AG04450 (cell line): ENCODE data around the gene SLC23A2. TPM values are rescaled to one million over a fixed set of nuclear protein-coding genes. Genes with fewer than 3 reads are reported as not detected.

Experiments used
- CTCF ChIA-PET: fragments of 300-600, 350-600 bp; formaldehyde crosslinking; extraction: SDS; loops from one replicate; lab custom pipeline; 2022; ENCODE audit warnings: antibody characterized with exemption, inconsistent platforms; lab: Charles Lee
- POLR2A ChIA-PET: fragments of 350-600 bp; formaldehyde crosslinking; extraction: SDS; loops from one replicate; lab custom pipeline; 2021; ENCODE audit warnings: antibody characterized with exemption, inconsistent platforms; lab: Yijun Ruan, JAX
- DNase-seq: peaks from one replicate; pipeline ENCODE4 v3.0.0-alpha.2; 2011; ENCODE audit warnings: low read depth, low spot score
- H3K27ac ChIP-seq: one replicate; pipeline ENCODE4 v1.5.1; 2012; ENCODE audit warnings: low read depth, low read length, control low read depth
- H3K27me3 ChIP-seq: one replicate; pipeline ENCODE4 v1.6.0; 2012; ENCODE audit warnings: low read length; ENCODE audit not compliant: control insufficient read depth, insufficient read depth
- H3K4me3 ChIP-seq: 2 replicates; pipeline ENCODE4 v1.5.1; 2011; ENCODE audit warnings: mild to moderate bottlenecking, low read depth, low read length, control low read depth
- H3K9me3 ChIP-seq: 2 replicates; pipeline ENCODE4 v1.5.1; 2012; ENCODE audit warnings: low read length; ENCODE audit not compliant: control insufficient read depth, insufficient read depth
- CTCF ChIP-seq: IDR thresholded peaks from 2 replicates; pipeline ENCODE4 v1.5.1; 2011; ENCODE audit warnings: low read depth, low read length, control low read depth, inconsistent platforms
- polyA minus RNA-seq: library from RNA; depleted of rRNA, polyadenylated mRNA; stranded (reverse); fragments of >200 nt; gene quantifications from 2 replicates; pipeline ENCODE4 v1.2.3, GENCODE V29; 2011; rRNA and poly(A)+ RNA removed
- polyA plus RNA-seq: library from polyadenylated mRNA; depleted of rRNA; stranded (reverse); fragments of >200 nt; gene quantifications from 2 replicates; pipeline ENCODE4 v1.2.3, GENCODE V29; 2011; rRNA removed

The SLC23A2 gene
- polyA plus RNA-seq, result 17.9 TPM in 2 replicates
- polyA minus RNA-seq, result 28.5 and 41.9 TPM in 2 replicates

- Histone ChIP-seq H3K9me3 (no peaks in the 10 kb centered on the region), H3K27me3 (no peaks in the 10 kb centered on the region), H3K27ac (no peak within 1 kb of the TSS), H3K4me3 (peak within 1 kb of the TSS; percentile 73)
- POLR2A ChIA-PET, result no interaction called here
- no peak for TF ChIP-seq CTCF
- CTCF ChIA-PET, result interaction anchor here (0.6 to 0.9 kb wide), 2 partner anchors 99 to 244 kb away, joined by 4 to 5 read pairs; no protein-coding TSS in a partner anchor
- DNase-seq, result no peak
Observed at GRCh38 chr20:5001174-5002076, at the start of gene SLC23A2. SLC23A2 (minus strand) TSS chr20:5001510; CDS start chr20:4932562, 68,948 bp downstream.

DNA sequence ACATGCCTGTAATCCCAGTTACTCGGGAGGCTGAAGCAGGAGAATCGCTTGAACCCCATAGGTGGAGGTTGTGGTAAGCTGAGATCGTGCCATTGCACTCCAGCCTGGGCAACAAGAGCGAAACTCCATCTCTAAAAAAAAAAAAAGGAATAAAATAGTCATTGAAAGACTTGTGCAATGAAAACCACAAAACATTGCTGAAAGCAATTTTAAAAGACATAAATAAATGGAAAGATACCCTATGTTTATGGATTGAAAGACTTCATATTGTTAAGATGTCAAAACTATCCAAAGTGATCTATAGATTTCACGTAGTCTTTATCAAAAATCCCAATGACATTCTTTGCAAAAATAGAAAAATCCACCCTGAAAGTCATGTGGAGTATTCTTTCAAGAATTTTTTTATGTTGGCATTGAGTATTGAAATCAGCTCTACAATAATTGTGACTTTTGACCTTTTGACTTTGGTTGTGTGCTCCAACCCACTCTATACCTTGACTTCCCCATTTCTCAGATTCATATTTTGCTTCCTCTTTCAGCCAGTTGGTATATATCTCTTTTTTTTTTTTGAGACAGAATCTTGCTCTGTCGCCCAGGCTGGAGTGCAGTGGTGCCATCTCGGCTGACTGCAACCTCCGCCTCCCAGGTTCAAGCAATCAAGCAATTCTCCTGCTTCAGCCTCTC is 45.5 kb upstream of the SLC23A2 start:
- Histone ChIP-seq H3K27me3 (peaks cover 3% of the 10 kb centered on the region), H3K4me3 (no peak overlapping the region), H3K27ac (no peak overlapping the region), H3K9me3 (no peaks in the 10 kb centered on the region)
- no peak for TF ChIP-seq CTCF
- ChIA-PET CTCF (no interaction called here), POLR2A (no interaction called here)
- no peak for DNase-seq

- no peak overlapping the region for H3K4me3 ChIP-seq
Observed at GRCh38 chr20:5045906-5046305, 44.6 kb upstream of the SLC23A2 start.

GRCh38 chr20:5044075-5044620 is 42.8 kb upstream of the SLC23A2 start:
- DNase-seq, result no peak
- H3K9me3 ChIP-seq, result no peaks in the 10 kb centered on the region
- ChIA-PET POLR2A (no interaction called here), CTCF (no interaction called here)
- H3K27me3 ChIP-seq, result peaks cover 3% of the 10 kb centered on the region
- no peak overlapping the region for H3K4me3 ChIP-seq
- H3K27ac ChIP-seq, result no peak overlapping the region
- no peak for TF ChIP-seq CTCF

More at GRCh38 chr20:5045906-5046305, 44.6 kb upstream of the SLC23A2 start:
- H3K9me3 ChIP-seq, result no peaks in the 10 kb centered on the region
- H3K27me3 ChIP-seq, result peaks cover 3% of the 10 kb centered on the region
- no peak for DNase-seq
- ChIA-PET CTCF (no interaction called here), POLR2A (no interaction called here)
- no peak for TF ChIP-seq CTCF
- H3K27ac ChIP-seq, result no peak overlapping the region
